GM18517 (cell line): Measurements from ENCODE around the gene GOLGA6L6.
"Not testable (repeated sequence)": the region's sequence is repeated elsewhere in the genome, so short reads cannot be mapped to it uniquely, and the experiment has no call there.

Experiments used
- ATAC-seq: cut with Tn5 transposase; IDR thresholded peaks from one replicate; pipeline ENCODE4 v1.9.1; 2021; ENCODE audit warnings: mild to moderate bottlenecking, moderate library complexity; ENCODE audit not compliant: unreplicated experiment

Gene GOLGA6L6

GRCh38 chr15:20541700-20542099 is at the start of gene GOLGA6L6:
TSS of gene GOLGA6L6 (minus strand) at chr15:20541800. CDS start at chr15:20541709, 91 bp downstream.
- ATAC-seq = not testable (repeated sequence)

GRCh38 chr15:20590069-20590468 is 48.5 kb upstream of the GOLGA6L6 start:
- ATAC-seq = not testable (repeated sequence)

GRCh38 chr15:20586821-20587220 is 45.2 kb upstream of the GOLGA6L6 start:
- ATAC-seq = not testable (repeated sequence)

- not testable (repeated sequence) for ATAC-seq
Measured at GRCh38 chr15:20582726-20583115, 41.1 kb upstream of the GOLGA6L6 start.

GRCh38 chr15:20582109-20582725 is 40.6 kb upstream of the GOLGA6L6 start:
- ATAC-seq = not testable (repeated sequence)

GRCh38 chr15:20581261-20582108 is 39.9 kb upstream of the GOLGA6L6 start:
- ATAC-seq = not testable (repeated sequence)

GRCh38 chr15:20579662-20580061 is 38.1 kb upstream of the GOLGA6L6 start:
- not testable (repeated sequence) for ATAC-seq

GRCh38 chr15:20551289-20551688 is 9.7 kb upstream of the GOLGA6L6 start:
- ATAC-seq = not testable (repeated sequence)

- ATAC-seq = not testable (repeated sequence)
Measured at GRCh38 chr15:20505926-20506658, 35.5 kb downstream of the GOLGA6L6 start.

- ATAC-seq = not testable (repeated sequence)
Measured at GRCh38 chr15:20502839-20503238, 38.8 kb downstream of the GOLGA6L6 start.

GRCh38 chr15:20501512-20502222 is 39.9 kb downstream of the GOLGA6L6 start:
- ATAC-seq = not testable (repeated sequence)

GRCh38 chr15:20497781-20498180 is 43.8 kb downstream of the GOLGA6L6 start:
- not testable (repeated sequence) for ATAC-seq

GRCh38 chr15:20493035-20493434 is 48.6 kb downstream of the GOLGA6L6 start:
- not testable (repeated sequence) for ATAC-seq

GRCh38 chr15:20492598-20492997 is 49.0 kb downstream of the GOLGA6L6 start:
- not testable (repeated sequence) for ATAC-seq

GRCh38 chr15:20489320-20489719 is 52.3 kb downstream of the GOLGA6L6 start:
- not testable (repeated sequence) for ATAC-seq
